GM12878 (cell line): ENCODE results near the gene MPPED1. TPM values are rescaled to one million over a fixed set of nuclear protein-coding genes. Genes with fewer than 3 reads are reported as not detected.

ENCODE experiments used
- ATF7 ChIP-seq: fragments of 450-650 bp; IDR thresholded peaks from 2 replicates; pipeline ENCODE4 v1.6.1; 2016; ENCODE audit warnings: low read depth, mild to moderate bottlenecking
- BACH1 ChIP-seq: fragments of 450-650 bp; IDR thresholded peaks from 2 replicates; pipeline ENCODE4 v1.6.1; 2017; ENCODE audit warnings: mild to moderate bottlenecking, borderline replicate concordance
- BMI1 ChIP-seq: fragments of 450-650 bp; IDR thresholded peaks from 2 replicates; pipeline ENCODE4 v1.6.1; 2016; ENCODE audit warnings: mild to moderate bottlenecking, moderate library complexity, borderline replicate concordance
- EED ChIP-seq: sonication (generic); IDR thresholded peaks from 2 replicates; pipeline ENCODE4 v1.6.1; 2016; ENCODE audit warnings: antibody characterized with exemption, low read depth
- EP300 ChIP-seq, 2 experiments: fragments of 150-350 bp in 1 of 2; IDR thresholded peaks; 2 replicates each; pipeline ENCODE4 v1.6.1; 2011 to 2012; ENCODE audit warnings: low read depth in 2 of 2, low read length in 2 of 2, borderline replicate concordance in 1 of 2, improper control_type of control experiment in 1 of 2, inconsistent platforms in 1 of 2; ENCODE audit not compliant: control insufficient read depth in 1 of 2
- GATAD2B ChIP-seq: fragments of 450-650 bp; conservative IDR thresholded peaks from 2 replicates; pipeline ENCODE4 v1.6.1; 2017; ENCODE audit warnings: low read depth, mild to moderate bottlenecking, moderate library complexity
- HDGF ChIP-seq: fragments of 450-650 bp; IDR thresholded peaks from 2 replicates; pipeline ENCODE4 v1.6.1; 2016; ENCODE audit warnings: antibody characterized with exemption
- IKZF1 ChIP-seq: fragments of 450-650 bp; conservative IDR thresholded peaks from 2 replicates; pipeline ENCODE4 v1.6.1; 2017; ENCODE audit warnings: antibody characterized with exemption, mild to moderate bottlenecking
- NFYB ChIP-seq: IDR thresholded peaks from 2 replicates; pipeline ENCODE4 v1.6.1; 2011; ENCODE audit warnings: low read depth, mild to moderate bottlenecking, low read length, improper control_type of control experiment, moderate library complexity; ENCODE audit not compliant: insufficient read depth
- PRDM15 ChIP-seq: fragments of 450-650 bp; formaldehyde crosslinking; IDR thresholded peaks from 2 replicates; pipeline ENCODE4 v1.4.0; 2020; ENCODE audit warnings: mild to moderate bottlenecking, moderate library complexity
- ZSCAN29 ChIP-seq: fragments of 450-650 bp; IDR thresholded peaks from 2 replicates; pipeline ENCODE4 v1.6.1; 2017; ENCODE audit warnings: mild to moderate bottlenecking, moderate library complexity
- polyA plus RNA-seq, 11 experiments: library from polyadenylated mRNA; depleted of rRNA in 4 of 11; unstranded in 6 of 11; stranded (reverse) in 5 of 11; fragments of >200 nt; fragmentation: Nextera tagmentation in 4 of 11; fragmentation: Illumina TruSeq in 1 of 11; extraction: Ambion mirVana in 4 of 11; extraction: Trizol in 1 of 11; gene quantifications; 1 replicate in 1 of 11; 2 replicates in 10 of 11; pipeline versions ENCODE4 v1.2.1 to v1.2.3, GENCODE V29; 2011 to 2016; ENCODE audit warnings: inconsistent platforms in 2 of 11, missing spikeins in 2 of 11, low read depth in 1 of 11
- total RNA-seq, 4 experiments: library from RNA; depleted of rRNA in 3 of 4; stranded (reverse); fragments of >200 nt in 3 of 4; fragmentation: Illumina TruSeq in 1 of 4; extraction: Trizol in 1 of 4; gene quantifications; 2 replicates each; pipeline versions ENCODE4 v1.2.1 to v1.2.3, GENCODE V29; 2013 to 2021
- TF ChIP-seq, protein P1 (sequence below): fragments of 450-650 bp; IDR thresholded peaks from 2 replicates; pipeline ENCODE4 v1.6.1; 2016; ENCODE audit warnings: mild to moderate bottlenecking
- TF ChIP-seq, protein P2 (sequence below): IDR thresholded peaks from 2 replicates; pipeline ENCODE4 v1.6.1; 2011; ENCODE audit warnings: mild to moderate bottlenecking, low read depth, low read length, moderate library complexity; ENCODE audit not compliant: insufficient replicate concordance
- TF ChIP-seq, protein P3 (sequence below): IDR thresholded peaks from 2 replicates; pipeline ENCODE4 v1.6.1; 2011; ENCODE audit warnings: borderline replicate concordance, low read depth, mild to moderate bottlenecking, moderate library complexity, low read length; ENCODE audit not compliant: insufficient read depth, poor library complexity, severe bottlenecking

MPPED1 gene
- total and polyA plus RNA-seq, 10 of the 15 experiments (the other 5 are each of a cell fraction or from before 2014, with no cell fraction given) = 0.11 TPM; not detected in 9

- TF ChIP-seq PRDM15 (CRISPR knock-in tag) = no peak
- no peak for TF ChIP-seq ZSCAN29
- TF ChIP-seq HDGF = no peak
- peak; percentile 73 to 84; a peak in 3 of 4 replicates for TF ChIP-seq EP300 (IDR thresholded peaks at IDR 0.05; ENCODE audit: borderline replicate concordance in 1 of 2, control insufficient read depth in 1 of 2, low read depth in 2 of 2, low read length in 2 of 2)
- no peak for TF ChIP-seq BMI1
- TF ChIP-seq, protein P1, sequence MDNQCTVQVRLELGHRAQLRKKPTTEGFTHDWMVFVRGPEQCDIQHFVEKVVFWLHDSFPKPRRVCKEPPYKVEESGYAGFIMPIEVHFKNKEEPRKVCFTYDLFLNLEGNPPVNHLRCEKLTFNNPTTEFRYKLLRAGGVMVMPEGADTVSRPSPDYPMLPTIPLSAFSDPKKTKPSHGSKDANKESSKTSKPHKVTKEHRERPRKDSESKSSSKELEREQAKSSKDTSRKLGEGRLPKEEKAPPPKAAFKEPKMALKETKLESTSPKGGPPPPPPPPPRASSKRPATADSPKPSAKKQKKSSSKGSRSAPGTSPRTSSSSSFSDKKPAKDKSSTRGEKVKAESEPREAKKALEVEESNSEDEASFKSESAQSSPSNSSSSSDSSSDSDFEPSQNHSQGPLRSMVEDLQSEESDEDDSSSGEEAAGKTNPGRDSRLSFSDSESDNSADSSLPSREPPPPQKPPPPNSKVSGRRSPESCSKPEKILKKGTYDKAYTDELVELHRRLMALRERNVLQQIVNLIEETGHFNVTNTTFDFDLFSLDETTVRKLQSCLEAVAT = peak; percentile 74
- TF ChIP-seq IKZF1 = peak; percentile 57
- TF ChIP-seq EED = no peak
- no peak for TF ChIP-seq NFYB
- TF ChIP-seq BACH1 = peak; percentile 32; the same call in 1 of the 2 replicates
- TF ChIP-seq, protein P2, sequence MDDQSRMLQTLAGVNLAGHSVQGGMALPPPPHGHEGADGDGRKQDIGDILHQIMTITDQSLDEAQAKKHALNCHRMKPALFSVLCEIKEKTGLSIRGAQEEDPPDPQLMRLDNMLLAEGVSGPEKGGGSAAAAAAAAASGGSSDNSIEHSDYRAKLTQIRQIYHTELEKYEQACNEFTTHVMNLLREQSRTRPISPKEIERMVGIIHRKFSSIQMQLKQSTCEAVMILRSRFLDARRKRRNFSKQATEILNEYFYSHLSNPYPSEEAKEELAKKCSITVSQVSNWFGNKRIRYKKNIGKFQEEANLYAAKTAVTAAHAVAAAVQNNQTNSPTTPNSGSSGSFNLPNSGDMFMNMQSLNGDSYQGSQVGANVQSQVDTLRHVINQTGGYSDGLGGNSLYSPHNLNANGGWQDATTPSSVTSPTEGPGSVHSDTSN = no peak
- TF ChIP-seq, protein P3, sequence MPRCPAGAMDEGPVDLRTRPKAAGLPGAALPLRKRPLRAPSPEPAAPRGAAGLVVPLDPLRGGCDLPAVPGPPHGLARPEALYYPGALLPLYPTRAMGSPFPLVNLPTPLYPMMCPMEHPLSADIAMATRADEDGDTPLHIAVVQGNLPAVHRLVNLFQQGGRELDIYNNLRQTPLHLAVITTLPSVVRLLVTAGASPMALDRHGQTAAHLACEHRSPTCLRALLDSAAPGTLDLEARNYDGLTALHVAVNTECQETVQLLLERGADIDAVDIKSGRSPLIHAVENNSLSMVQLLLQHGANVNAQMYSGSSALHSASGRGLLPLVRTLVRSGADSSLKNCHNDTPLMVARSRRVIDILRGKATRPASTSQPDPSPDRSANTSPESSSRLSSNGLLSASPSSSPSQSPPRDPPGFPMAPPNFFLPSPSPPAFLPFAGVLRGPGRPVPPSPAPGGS = no peak
- 0 out of 2 replicates have a peak, but pooled peaks have one; percentile 24 for TF ChIP-seq ATF7
- peak; percentile 50; the same call in 1 of the 2 replicates for TF ChIP-seq GATAD2B
These were observed 34.9 kb upstream of the MPPED1 start (continued) for GRCh38 chr22:43376765-43377547.
